ENCODE results near the gene CETP. TPM values are rescaled to one million over a fixed set of nuclear protein-coding genes. Genes with fewer than 3 reads are reported as not detected.

The CETP gene
- total RNA-seq, 4 donors from 2014 or later, result 0.40 to 4.0 (median 1.7) TPM

DNA sequence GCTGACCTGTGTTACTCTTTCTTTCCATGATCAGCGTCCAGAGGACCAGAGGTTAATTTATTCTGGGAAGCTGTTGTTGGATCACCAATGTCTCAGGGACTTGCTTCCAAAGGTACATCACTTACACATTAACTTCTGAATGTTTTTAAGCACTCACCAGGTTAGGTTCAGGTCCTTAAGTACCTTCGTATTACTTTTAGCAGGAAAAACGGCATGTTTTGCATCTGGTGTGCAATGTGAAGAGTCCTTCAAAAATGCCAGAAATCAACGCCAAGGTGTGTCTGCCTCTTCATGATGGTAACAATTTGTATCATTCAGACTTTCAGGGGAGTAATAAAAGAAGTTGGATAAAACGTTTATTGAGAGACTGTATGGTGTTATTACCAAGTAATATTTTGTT, 26.5 kb upstream of the CETP start:
- no peak for TF ChIP-seq POLR2A (IDR thresholded peaks at IDR 0.05)
- TF ChIP-seq, protein P1, sequence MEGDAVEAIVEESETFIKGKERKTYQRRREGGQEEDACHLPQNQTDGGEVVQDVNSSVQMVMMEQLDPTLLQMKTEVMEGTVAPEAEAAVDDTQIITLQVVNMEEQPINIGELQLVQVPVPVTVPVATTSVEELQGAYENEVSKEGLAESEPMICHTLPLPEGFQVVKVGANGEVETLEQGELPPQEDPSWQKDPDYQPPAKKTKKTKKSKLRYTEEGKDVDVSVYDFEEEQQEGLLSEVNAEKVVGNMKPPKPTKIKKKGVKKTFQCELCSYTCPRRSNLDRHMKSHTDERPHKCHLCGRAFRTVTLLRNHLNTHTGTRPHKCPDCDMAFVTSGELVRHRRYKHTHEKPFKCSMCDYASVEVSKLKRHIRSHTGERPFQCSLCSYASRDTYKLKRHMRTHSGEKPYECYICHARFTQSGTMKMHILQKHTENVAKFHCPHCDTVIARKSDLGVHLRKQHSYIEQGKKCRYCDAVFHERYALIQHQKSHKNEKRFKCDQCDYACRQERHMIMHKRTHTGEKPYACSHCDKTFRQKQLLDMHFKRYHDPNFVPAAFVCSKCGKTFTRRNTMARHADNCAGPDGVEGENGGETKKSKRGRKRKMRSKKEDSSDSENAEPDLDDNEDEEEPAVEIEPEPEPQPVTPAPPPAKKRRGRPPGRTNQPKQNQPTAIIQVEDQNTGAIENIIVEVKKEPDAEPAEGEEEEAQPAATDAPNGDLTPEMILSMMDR (IDR thresholded peaks at IDR 0.05), result no peak
- Histone ChIP-seq H3K9me3 (no peaks in the 10 kb centered on the region), H3K4me3 (replicated peaks in 1 of 3) (peak overlapping the region in 2 of 3 donors; percentile 1 to 100), H3K27ac (peak overlapping the region in 2 of 3 donors; percentile 59 to 96), H3K4me1 (peaks cover 20 to 25% of the 10 kb centered on the region in 2 donors), H3K27me3 (no peaks in the 10 kb centered on the region), H3K36me3 (peaks cover 50 to 52% of the 10 kb centered on the region in 2 donors)
- no peak for DNase-seq
- WGBS, 2 donors, result 24 to 26% methylated on average over 5 of the region's 5 CpGs
- intact Hi-C loops (cut with DNase I), result no loop called here

DNA sequence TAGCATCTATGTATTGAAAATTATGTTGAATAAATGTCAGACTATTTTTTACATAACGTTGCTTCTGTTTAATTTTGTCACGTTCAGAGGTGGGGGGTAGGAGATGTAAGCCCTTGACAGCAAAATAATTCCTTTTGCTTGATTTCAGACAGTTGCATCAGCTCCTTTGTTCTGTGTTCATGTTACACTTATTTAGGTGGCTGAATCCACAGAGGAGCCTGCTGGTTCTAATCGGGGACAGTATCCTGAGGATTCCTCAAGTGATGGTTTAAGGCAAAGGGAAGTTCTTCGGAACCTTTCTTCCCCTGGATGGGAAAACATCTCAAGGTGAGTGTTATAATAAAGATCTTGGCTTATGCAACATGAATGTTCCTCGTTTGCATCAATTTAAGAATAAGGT, 25.3 kb upstream of the CETP start:
- Histone ChIP-seq H3K27ac (peak overlapping the region in 1 of 3 donors; percentile 96), H3K27me3 (no peaks in the 10 kb centered on the region), H3K4me3 (replicated peaks in 1 of 3) (no peak overlapping the region), H3K4me1 (peaks cover 12 to 22% of the 10 kb centered on the region in 2 donors), H3K9me3 (no peaks in the 10 kb centered on the region), H3K36me3 (peaks cover 63 to 65% of the 10 kb centered on the region in 2 donors)
- WGBS, 2 donors, result 75 to 78% methylated on average over 5 of the region's 5 CpGs
- intact Hi-C loops (cut with DNase I), result no loop called here
- no peak for DNase-seq
- TF ChIP-seq POLR2A (IDR thresholded peaks at IDR 0.05), result no peak
- TF ChIP-seq, protein P1 (IDR thresholded peaks at IDR 0.05), result no peak

DNA sequence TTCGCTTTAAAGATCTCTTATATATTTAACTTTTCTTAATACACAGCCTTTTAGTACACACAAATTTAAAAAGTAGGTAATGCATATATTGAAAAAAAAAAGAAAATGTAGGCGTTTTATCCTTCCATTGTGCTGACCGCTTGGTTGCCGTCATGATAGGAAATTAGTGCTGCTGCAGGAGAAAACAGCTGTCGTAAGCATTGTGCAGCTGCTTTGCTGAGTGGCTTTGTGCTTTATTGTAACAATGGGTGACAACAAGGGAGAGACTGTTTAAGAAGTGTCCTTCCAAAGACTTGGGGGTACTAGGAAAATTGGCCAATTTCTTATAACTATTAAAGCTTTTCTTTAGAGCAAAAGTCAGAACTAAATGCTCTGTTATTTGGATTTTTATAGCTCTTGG, 24.8 kb upstream of the CETP start:
- intact Hi-C loops (cut with DNase I), result no loop called here

DNA sequence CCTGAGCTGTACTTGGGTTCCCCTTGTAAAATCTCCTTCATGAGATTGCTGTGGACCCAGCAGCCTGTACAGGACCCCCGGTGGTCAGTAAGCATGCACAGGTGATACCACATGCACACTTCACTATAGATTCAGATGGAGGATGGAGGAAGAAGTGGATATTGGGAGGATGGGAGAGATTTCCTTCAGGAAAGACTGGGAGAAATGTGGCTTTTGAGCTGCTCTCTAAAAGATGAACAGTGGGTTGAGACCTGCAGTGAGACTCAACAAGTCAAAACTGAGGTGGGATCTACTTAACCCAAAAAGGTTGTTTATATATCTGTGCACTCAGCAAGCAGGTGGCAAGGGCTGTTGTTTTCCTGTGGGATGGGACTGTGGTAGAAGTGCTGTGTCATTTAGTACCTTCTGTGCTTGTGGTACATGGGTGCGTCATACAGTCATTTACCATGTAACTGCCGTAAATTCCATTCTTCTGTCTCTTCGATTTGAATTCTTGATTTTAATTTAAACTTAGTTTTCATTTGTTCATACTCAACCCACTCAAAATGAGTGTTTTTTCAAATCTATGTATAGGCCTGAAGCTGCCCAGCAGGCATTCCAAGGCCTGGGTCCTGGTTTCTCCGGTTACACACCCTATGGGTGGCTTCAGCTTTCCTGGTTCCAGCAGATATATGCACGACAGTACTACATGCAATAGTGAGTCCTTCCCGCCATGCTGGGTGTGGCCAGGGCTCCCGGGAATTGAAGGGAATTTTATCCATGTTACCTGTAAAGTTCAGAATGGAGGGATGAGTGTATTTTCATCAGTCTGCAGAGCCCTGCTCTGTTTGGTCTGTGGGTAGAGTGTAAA, 22.9 kb upstream of the CETP start:
- Histone ChIP-seq H3K9me3 (no peaks in the 10 kb centered on the region), H3K27me3 (no peaks in the 10 kb centered on the region), H3K27ac (peak overlapping the region in 1 of 3 donors; percentile 9), H3K4me3 (replicated peaks in 1 of 3) (no peak overlapping the region), H3K4me1 (peaks cover 12 to 19% of the 10 kb centered on the region in 2 donors), H3K36me3 (peaks cover 87 to 89% of the 10 kb centered on the region in 2 donors)
- WGBS, 2 donors, result 78 to 87% methylated on average over 8 of the region's 8 CpGs
- intact Hi-C loops (cut with DNase I), result no loop called here
- no peak for DNase-seq
- TF ChIP-seq POLR2A (IDR thresholded peaks at IDR 0.05), result peak in 1 of 2 donors; percentile 8
- TF ChIP-seq, protein P1 (IDR thresholded peaks at IDR 0.05), result no peak

More for the DNA sequence above, 24.8 kb upstream of the CETP start:
- DNase-seq, result no peak
- no peaks in the 10 kb centered on the region for H3K27me3 ChIP-seq
- 85% methylated on average over 5 of the region's 5 CpGs for WGBS, 2 donors
- no peak overlapping the region for H3K4me3 ChIP-seq (replicated peaks in 1 of 3)
- H3K9me3 ChIP-seq, result no peaks in the 10 kb centered on the region
- peak overlapping the region in 1 of 3 donors; percentile 2 for H3K27ac ChIP-seq
- TF ChIP-seq, protein P1 (IDR thresholded peaks at IDR 0.05), result no peak
- TF ChIP-seq POLR2A (IDR thresholded peaks at IDR 0.05), result no peak
- peaks cover 12 to 21% of the 10 kb centered on the region in 2 donors for H3K4me1 ChIP-seq
- H3K36me3 ChIP-seq, result peaks cover 68 to 70% of the 10 kb centered on the region in 2 donors

DNA sequence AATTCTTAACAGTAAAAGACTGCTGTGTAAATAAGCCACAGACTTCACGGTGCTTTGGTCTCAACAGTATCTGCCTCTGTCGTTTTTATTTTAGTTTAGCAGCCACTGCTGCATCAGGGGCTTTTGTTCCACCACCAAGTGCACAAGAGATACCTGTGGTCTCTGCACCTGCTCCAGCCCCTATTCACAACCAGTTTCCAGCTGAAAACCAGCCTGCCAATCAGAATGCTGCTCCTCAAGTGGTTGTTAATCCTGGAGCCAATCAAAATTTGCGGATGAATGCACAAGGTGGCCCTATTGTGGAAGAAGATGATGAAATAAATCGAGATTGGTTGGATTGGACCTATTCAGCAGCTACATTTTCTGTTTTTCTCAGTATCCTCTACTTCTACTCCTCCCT, 21.9 kb upstream of the CETP start:
- Histone ChIP-seq H3K9me3 (no peaks in the 10 kb centered on the region), H3K27me3 (no peaks in the 10 kb centered on the region), H3K27ac (peak overlapping the region in 1 of 3 donors; percentile 9), H3K4me1 (peaks cover 10 to 13% of the 10 kb centered on the region in 2 donors), H3K36me3 (peaks cover 96 to 98% of the 10 kb centered on the region in 2 donors), H3K4me3 (replicated peaks in 1 of 3) (no peak overlapping the region)
- no peak for DNase-seq
- intact Hi-C loops (cut with DNase I), result no loop called here
- no peak for TF ChIP-seq POLR2A (IDR thresholded peaks at IDR 0.05)
- TF ChIP-seq, protein P1 (IDR thresholded peaks at IDR 0.05), result no peak
- 64 to 66% methylated on average over 4 of the region's 4 CpGs for WGBS, 2 donors

All from thyroid gland (tissue), 4 donors.